Measurements from ENCODE around the gene OR5K3. TPM values are rescaled to one million over a fixed set of nuclear protein-coding genes. Genes with fewer than 3 reads are reported as not detected.

The OR5K3 gene
- total RNA-seq, 6 donors from 2014 or later, result not detected

GRCh38 chr3:98440283-98440682, 49.8 kb downstream of the OR5K3 start:
- ATAC-seq (ENCODE audit: low FRiP score in 2 of 2) (no peak), DNase-seq (no peak)
- Histone ChIP-seq H3K4me3 (no peak overlapping the region), H3K4me1 (no peaks in the 10 kb centered on the region), H3K36me3 (no peaks in the 10 kb centered on the region), H3K27ac (no peak overlapping the region), H3K27me3 (no peaks in the 10 kb centered on the region), H3K9me3 (no peaks in the 10 kb centered on the region)
- TF ChIP-seq EP300 (IDR thresholded peaks at IDR 0.05) (no peak), CTCF (IDR thresholded peaks at IDR 0.05) (no peak), POLR2A (IDR thresholded peaks at IDR 0.05) (no peak)

Other genes with a start within 250 kb of the OR5K3 start
- gene OR5H14, start 243.2 kb upstream of the OR5K3 start, total RNA-seq, result not detected
- gene OR5H15, start 224.0 kb upstream of the OR5K3 start, total RNA-seq, result not detected
- gene OR5H6, start 126.4 kb upstream of the OR5K3 start, total RNA-seq, result not detected
- gene OR5H2, start 108.2 kb upstream of the OR5K3 start, total RNA-seq, result not detected
- not detected for gene OR5K4, start 36.8 kb upstream of the OR5K3 start, total RNA-seq
- not detected for gene OR5K1, start 72.5 kb downstream of the OR5K3 start, total RNA-seq
- gene OR5K2, start 107.0 kb downstream of the OR5K3 start, total RNA-seq, result not detected
- gene CLDND1, start 132.2 kb downstream of the OR5K3 start, total RNA-seq, result 10 to 100 TPM; 23.9 to 91.2 (median 70.1) TPM
- gene GPR15, start 141.3 kb downstream of the OR5K3 start, total RNA-seq, result 1 to 10 TPM in 3 of 6 donors, under 1 TPM in 1, not detected in 2; 0.98 to 2.1 (median 1.1) TPM
- gene CPOX, start 202.9 kb downstream of the OR5K3 start, total RNA-seq, result 10 to 100 TPM; 13.4 to 44.0 (median 23.6) TPM

Measured in upper lobe of left lung (tissue), 6 donors.